Hematopoietic multipotent progenitor cell treated with erythropoietin and hydrocortisone succinate and interleukin-3 and kit ligand, for 6 days (in vitro differentiated cells): ENCODE measurements around the gene HORMAD1.
"Not testable (repeated sequence)": the region's sequence is repeated elsewhere in the genome, so short reads cannot be mapped to it uniquely, and the experiment has no call there.

ENCODE experiments used
- DNase-seq: peaks from one replicate; pipeline ENCODE4 v3.0.0-alpha.2; 2015

The HORMAD1 gene

GRCh38 chr1:150696995-150697927 lies 23.4 kb downstream of the HORMAD1 start, which contains the start of gene GOLPH3L:
TSS of gene GOLPH3L (minus strand) at chr1:150697154. CDS start at chr1:150694838, 2,316 bp downstream.
- peak; percentile 99 for DNase-seq

GRCh38 chr1:150696590-150696989 lies 24.1 kb downstream of the HORMAD1 start:
- peak; percentile 47 for DNase-seq

GRCh38 chr1:150696162-150696561 lies 24.5 kb downstream of the HORMAD1 start:
- DNase-seq: peak; percentile 31

GRCh38 chr1:150695561-150695960 lies 25.1 kb downstream of the HORMAD1 start:
- DNase-seq: peak; percentile 35

GRCh38 chr1:150692720-150693119 lies 28.0 kb downstream of the HORMAD1 start:
- DNase-seq: no peak

GRCh38 chr1:150688763-150689162 lies 31.9 kb downstream of the HORMAD1 start:
- DNase-seq: no peak

GRCh38 chr1:150686275-150686674 lies 34.4 kb downstream of the HORMAD1 start:
- DNase-seq: no peak

- DNase-seq: no peak
Observed at GRCh38 chr1:150683914-150684313, 36.8 kb downstream of the HORMAD1 start.

GRCh38 chr1:150678988-150679387 lies 41.7 kb downstream of the HORMAD1 start:
- no peak for DNase-seq

- DNase-seq: no peak
Observed at GRCh38 chr1:150674881-150675280, 45.8 kb downstream of the HORMAD1 start.

- no peak for DNase-seq
Observed at GRCh38 chr1:150663321-150663720, 57.4 kb downstream of the HORMAD1 start.

- no peak for DNase-seq
Observed at GRCh38 chr1:150662811-150663210, 57.9 kb downstream of the HORMAD1 start.

- no peak for DNase-seq
Observed at GRCh38 chr1:150661156-150661555, 59.5 kb downstream of the HORMAD1 start.

GRCh38 chr1:150660584-150660983 lies 60.1 kb downstream of the HORMAD1 start:
- no peak for DNase-seq

GRCh38 chr1:150657064-150657463 lies 63.6 kb downstream of the HORMAD1 start:
- DNase-seq: not testable (repeated sequence)

GRCh38 chr1:150654635-150655034 lies 66.1 kb downstream of the HORMAD1 start:
- not testable (repeated sequence) for DNase-seq

- DNase-seq: no peak
Observed at GRCh38 chr1:150650193-150650592, 70.5 kb downstream of the HORMAD1 start.

- no peak for DNase-seq
Observed at GRCh38 chr1:150649441-150650075, 71.1 kb downstream of the HORMAD1 start.
